HG03025 (cell line): ENCODE results near the gene SLC25A45.
A peak's percentile ranks its signal among the peaks of the same experiment; 100 is the strongest.
"Not testable (repeated sequence)": the region's sequence is repeated elsewhere in the genome, so short reads cannot be mapped to it uniquely, and the experiment has no call there.

Source experiments
- ATAC-seq: cut with Tn5 transposase; IDR thresholded peaks from one replicate; pipeline ENCODE4 v1.9.1; 2021; ENCODE audit warnings: mild to moderate bottlenecking, moderate library complexity; ENCODE audit not compliant: unreplicated experiment, low FRiP score

Gene SLC25A45

GRCh38 chr11:65363770-65364169 is 18.7 kb downstream of the SLC25A45 start:
- no peak for ATAC-seq

- no peak for ATAC-seq
These were observed 19.5 kb downstream of the SLC25A45 start for GRCh38 chr11:65362966-65363365.

DNA sequence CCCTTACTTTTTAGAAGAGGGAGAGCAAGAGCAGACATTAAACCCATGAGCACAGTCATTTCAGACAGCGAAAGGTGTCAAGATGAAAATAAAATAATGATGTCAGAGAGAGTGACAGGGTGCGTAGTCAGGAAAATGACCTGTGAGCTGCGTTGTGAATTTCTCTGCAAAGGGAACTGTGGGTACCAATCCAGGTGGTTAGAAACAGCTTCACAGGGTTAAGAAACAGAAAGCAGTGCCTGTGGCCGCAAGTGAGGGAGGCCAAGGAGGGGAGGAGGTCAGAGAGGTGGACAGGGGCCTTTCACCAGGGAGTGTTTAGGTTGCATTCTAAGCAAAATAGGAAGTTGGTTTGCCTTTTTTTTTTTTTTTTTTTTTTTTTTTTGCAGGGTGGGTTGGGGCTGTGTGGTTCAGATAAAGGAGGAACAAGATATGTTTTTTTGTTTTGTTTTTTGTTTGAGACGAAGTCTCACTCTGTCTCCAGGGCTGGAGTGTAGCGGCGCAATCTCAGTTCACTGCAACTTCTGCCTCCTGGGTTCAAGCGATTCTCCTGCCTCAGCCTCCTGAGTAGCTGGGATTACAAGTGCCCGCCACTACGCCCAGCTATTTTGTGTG is 20.0 kb downstream of the SLC25A45 start:
- no peak for ATAC-seq

GRCh38 chr11:65357856-65358356 is 24.5 kb downstream of the SLC25A45 start:
- no peak for ATAC-seq

GRCh38 chr11:65356394-65356972 is 26.0 kb downstream of the SLC25A45 start:
- ATAC-seq = no peak

GRCh38 chr11:65355776-65356393 is 26.6 kb downstream of the SLC25A45 start:
- no peak for ATAC-seq

- ATAC-seq = no peak
These were observed 27.3 kb downstream of the SLC25A45 start for GRCh38 chr11:65355013-65355775.

GRCh38 chr11:65354265-65355012 is 28.0 kb downstream of the SLC25A45 start, which contains the start of gene TIGD3:
Gene TIGD3 (plus strand): TSS chr11:65354751. CDS start chr11:65355809, 1,058 bp downstream.
- peak; percentile 82 for ATAC-seq

DNA sequence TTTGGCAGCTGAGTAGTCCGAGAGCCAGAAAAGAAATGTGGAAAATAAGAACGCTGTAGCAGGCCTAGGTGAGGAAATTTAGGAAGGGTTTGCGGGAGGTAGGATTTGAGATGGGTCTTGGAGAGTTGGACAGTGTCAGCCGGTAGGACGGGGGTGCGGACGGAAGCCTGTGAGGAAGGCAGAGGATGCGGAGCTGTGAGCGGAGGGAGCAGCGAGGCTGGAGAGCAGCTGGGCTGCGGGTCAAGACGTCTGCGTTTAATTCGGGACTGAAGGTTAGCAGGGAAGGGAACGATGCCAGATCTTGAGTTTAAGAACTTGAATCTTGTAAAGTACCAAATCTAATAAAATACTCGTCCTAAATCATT is 28.6 kb downstream of the SLC25A45 start:
- ATAC-seq = no peak

DNA sequence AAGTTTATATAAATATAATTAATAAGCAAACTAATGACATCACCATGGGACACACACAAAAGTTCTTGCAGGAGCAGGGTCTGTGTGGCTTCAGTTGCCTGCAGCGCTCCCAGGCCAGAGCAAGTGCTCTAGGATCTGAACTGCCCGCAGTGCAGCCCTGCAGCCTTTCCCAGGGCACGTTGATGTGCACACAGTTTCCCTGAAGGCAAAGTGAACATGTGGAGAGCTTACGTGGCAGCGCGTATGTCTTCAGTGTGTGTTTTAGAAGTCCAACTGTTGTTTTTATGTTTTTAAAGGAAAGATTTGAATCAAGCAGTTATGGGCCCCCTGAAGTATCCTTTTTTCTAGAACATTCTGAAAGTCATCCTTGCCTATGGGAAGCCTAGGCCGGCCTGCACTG is 29.1 kb downstream of the SLC25A45 start:
- no peak for ATAC-seq

DNA sequence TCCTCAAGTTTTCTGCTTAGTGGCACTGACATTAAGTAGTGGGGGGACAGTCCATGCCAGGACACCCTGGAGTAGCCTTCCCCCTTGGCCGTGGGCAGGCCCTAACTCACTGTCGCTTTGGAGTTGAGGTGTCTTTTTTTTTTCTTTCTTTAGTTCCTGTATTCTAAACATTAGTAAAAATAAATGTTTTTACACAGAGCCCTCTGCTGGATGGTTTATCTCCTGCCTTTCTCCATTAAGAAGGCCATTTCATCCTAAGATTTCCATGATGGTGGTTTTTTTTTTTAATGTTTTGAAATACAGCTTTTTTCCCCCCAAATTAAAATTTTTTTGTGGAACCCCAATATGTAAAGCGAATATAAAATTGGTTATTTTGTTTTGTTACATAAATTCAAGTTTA is 29.7 kb downstream of the SLC25A45 start:
- no peak for ATAC-seq

DNA sequence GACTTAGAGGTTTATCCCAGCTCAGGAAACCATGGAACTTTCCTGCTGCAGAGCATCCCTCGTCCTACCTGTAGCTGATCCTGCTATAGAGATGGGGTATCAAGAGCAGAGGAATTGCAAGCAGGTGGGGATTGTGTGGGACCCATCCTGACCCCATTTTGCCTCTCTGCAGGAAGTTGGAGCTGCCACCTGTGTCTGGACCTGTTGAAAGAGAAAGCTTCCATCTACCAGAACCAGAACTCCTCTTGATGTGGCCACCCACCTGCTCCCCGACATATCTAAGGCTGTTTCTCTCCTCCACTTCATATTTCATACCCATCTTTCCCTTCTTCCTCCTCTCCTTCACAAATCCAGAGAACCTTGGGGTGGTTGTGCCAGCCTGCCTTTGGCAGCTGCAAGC is 30.9 kb downstream of the SLC25A45 start:
- ATAC-seq = no peak

GRCh38 chr11:65341856-65342255 is 40.6 kb downstream of the SLC25A45 start:
- no peak for ATAC-seq

DNA sequence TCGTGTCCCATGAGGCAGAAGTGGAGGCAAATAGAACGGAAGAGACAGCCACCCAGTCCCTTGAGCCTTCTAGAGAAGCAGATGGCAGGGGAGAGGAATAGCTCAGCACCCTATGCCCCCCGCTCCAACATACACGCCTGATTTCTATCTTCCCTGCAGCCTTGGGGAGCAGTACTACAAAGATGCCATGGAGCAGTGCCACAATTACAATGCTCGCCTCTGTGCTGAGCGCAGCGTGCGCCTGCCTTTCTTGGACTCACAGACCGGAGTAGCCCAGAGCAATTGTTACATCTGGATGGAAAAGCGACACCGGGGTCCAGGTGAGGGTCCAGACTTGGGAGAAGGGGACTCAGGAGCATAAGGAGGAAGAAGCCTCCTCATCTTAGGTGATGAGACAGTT is 42.2 kb downstream of the SLC25A45 start:
- ATAC-seq = no peak

DNA sequence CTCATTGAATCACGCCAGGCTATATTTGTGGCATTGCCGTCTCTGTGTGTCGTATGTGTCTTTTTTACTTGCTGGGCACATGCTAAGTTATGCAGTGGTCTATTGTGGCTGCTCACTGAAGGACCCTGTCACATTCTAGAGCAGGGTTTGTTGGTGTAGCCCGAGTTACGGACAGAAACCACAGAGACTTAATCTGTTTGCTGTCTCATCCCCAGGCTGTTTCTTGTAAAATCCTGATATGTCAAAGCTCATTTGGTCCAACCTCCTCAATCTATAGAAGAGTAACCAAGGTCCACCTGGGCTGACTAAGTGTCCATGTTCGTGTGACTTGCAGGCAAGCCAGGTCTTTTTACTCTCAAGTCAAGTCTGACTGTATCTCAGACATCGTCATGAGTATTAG is 43.8 kb downstream of the SLC25A45 start:
- no peak for ATAC-seq

DNA sequence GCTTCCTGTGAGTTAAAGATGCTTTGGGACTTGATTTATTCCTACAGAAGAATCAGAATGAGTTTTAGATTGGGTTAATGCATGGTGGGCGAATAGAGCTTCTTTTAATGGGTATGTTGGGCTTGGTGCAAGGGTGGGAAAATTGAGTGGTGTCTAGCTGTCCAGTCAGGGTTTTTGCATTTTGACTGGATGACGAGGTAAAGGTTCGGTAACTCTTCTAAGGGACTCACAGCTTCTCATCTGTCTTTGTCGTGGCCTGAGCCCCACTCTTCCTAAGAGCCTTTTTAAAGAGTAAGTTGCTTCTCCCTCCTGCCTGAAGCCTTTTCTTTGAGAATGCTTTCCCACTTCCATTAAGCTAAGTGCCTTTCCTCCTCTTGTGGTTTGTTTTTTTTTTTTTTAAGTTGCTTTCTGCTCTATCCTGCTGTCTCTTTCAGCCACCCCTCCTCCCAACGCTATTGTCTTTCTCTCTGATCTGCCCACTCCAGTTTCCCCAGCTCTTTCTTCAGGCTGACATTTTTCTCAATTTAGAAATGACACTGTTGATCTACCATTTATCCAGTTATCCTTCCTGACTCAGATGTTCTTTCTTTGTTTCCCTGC is 47.6 kb downstream of the SLC25A45 start:
- no peak for ATAC-seq

- not testable (repeated sequence) for ATAC-seq
These were observed 49.9 kb downstream of the SLC25A45 start for GRCh38 chr11:65332591-65332990.

- ATAC-seq = no peak
These were observed 51.9 kb downstream of the SLC25A45 start for GRCh38 chr11:65330544-65330943.

- no peak for ATAC-seq
These were observed 52.5 kb downstream of the SLC25A45 start for GRCh38 chr11:65329944-65330403.

GRCh38 chr11:65329478-65329877 is 53.0 kb downstream of the SLC25A45 start:
- ATAC-seq = no peak
